Esophagus (tissue), 2 donors: ENCODE measurements around the gene ADAMTSL3. TPM values are rescaled to one million over a fixed set of nuclear protein-coding genes. Genes with fewer than 3 reads are reported as not detected.

ENCODE experiments used
- H3K27ac ChIP-seq, 2 donors: one replicate each; pipeline ENCODE4 v1.5.1; 2013; ENCODE audit warnings: low read depth in 2 of 2, mild to moderate bottlenecking in 2 of 2, inconsistent platforms in 1 of 2, low read length in 1 of 2, moderate library complexity in 1 of 2
- H3K27me3 ChIP-seq, 2 donors: one replicate each; pipeline ENCODE4 v1.6.1; 2013; ENCODE audit warnings: low read length in 2 of 2, control low read depth in 1 of 2, mild to moderate bottlenecking in 1 of 2; ENCODE audit not compliant: insufficient read depth in 2 of 2, control insufficient read depth in 1 of 2
- H3K36me3 ChIP-seq, 2 donors: one replicate each; pipeline ENCODE4 v1.6.1; 2013; ENCODE audit warnings: low read length in 1 of 2; ENCODE audit not compliant: control insufficient read depth in 2 of 2, insufficient read depth in 2 of 2
- H3K4me1 ChIP-seq, 2 donors: one replicate each; pipeline ENCODE4 v1.6.1; 2013; ENCODE audit warnings: low read length in 1 of 2; ENCODE audit not compliant: control insufficient read depth in 2 of 2, insufficient read depth in 2 of 2
- H3K4me3 ChIP-seq, 2 donors: one replicate each; pipeline ENCODE4 v1.5.1; 2013; ENCODE audit warnings: low read length in 2 of 2, mild to moderate bottlenecking in 2 of 2, low read depth in 1 of 2, moderate library complexity in 1 of 2
- H3K9me3 ChIP-seq, 2 donors: one replicate each; pipeline ENCODE4 v1.6.1; 2013; ENCODE audit warnings: mild to moderate bottlenecking in 2 of 2, low read depth in 1 of 2, low read length in 1 of 2, moderate library complexity in 1 of 2; ENCODE audit not compliant: control insufficient read depth in 2 of 2, insufficient read depth in 1 of 2
- WGBS, 2 donors: extraction: QIAGEN DNeasy Blood & Tissue Kit; methylation state at CpG; one replicate each; pipeline ENCODE4 v1.1.7; 2013; 5-methylcytosine and 5-hydroxymethylcytosine counted together
- polyA plus RNA-seq, 2 donors: library from polyadenylated mRNA; stranded (reverse); fragments of 200-250 nt; gene quantifications; one replicate each; pipeline ENCODE4 v1.2.3, GENCODE V29; 2013
- donor health status: healthy with polysubstance abuse.
- donor health status: Bipolar disorder and iron deficiency.

The ADAMTSL3 gene
- polyA plus RNA-seq, 2 donors = 0.18 TPM

DNA sequence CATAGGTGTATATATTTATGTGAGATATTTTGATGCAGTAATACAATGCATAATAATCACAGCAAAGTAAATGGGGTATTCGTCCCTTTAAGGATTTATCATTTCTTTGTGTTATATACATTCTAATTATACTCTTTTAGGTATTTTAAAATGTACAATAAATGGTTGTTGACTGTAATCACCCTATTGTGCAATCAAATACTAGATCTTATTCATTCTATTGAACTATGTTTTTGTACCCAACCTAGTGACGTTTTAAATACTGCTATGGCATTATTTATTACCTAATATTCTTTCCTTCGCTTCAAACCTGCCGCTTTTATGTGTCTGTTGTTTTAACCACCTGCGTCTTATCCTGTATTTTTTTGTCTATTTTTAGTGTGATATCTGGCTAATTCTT, 132.4 kb downstream of the ADAMTSL3 start:
- H3K4me1 ChIP-seq = no peaks in the 10 kb centered on the region
- 84 to 86% methylated on average over 5 of the region's 5 CpGs for WGBS, 2 donors
- H3K9me3 ChIP-seq = no peaks in the 10 kb centered on the region

GRCh38 chr15:83793069-83793468, 139.1 kb downstream of the ADAMTSL3 start:
- no peaks in the 10 kb centered on the region for H3K36me3 ChIP-seq
- no peaks in the 10 kb centered on the region for H3K27me3 ChIP-seq
- no peaks in the 10 kb centered on the region for H3K4me1 ChIP-seq
- H3K9me3 ChIP-seq = no peaks in the 10 kb centered on the region
- 95 to 96% methylated on average over 5 of the region's 5 CpGs for WGBS, 2 donors
- no peak overlapping the region for H3K27ac ChIP-seq
- H3K4me3 ChIP-seq = no peak overlapping the region

More for the DNA sequence above, 132.4 kb downstream of the ADAMTSL3 start:
- Histone ChIP-seq H3K27me3 (no peaks in the 10 kb centered on the region), H3K4me3 (no peak overlapping the region), H3K27ac (no peak overlapping the region), H3K36me3 (no peaks in the 10 kb centered on the region)

DNA sequence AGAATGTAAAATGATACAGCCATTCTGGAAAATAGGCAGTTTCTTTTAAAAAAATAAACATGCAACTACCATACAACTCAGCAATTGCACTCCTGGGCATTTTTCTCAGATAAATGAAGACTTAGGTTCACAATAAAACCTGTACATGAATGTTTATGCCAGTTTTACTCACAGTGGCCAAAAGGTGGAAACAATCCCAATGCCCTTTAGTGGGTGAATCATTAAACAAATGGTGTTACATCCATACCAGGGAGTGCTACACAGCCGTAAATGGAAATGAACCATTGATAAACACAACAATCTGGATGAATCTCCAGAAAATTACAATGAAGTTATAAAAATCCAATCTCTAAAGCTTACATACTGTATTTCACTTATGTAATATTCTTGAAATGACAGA, 140.3 kb downstream of the ADAMTSL3 start:
- Histone ChIP-seq H3K9me3 (no peaks in the 10 kb centered on the region), H3K27ac (no peak overlapping the region), H3K36me3 (no peaks in the 10 kb centered on the region), H3K4me3 (no peak overlapping the region), H3K4me1 (no peaks in the 10 kb centered on the region), H3K27me3 (no peaks in the 10 kb centered on the region)
- 70 to 75% methylated on average over 1 of the region's 1 CpG for WGBS, 2 donors

- H3K9me3 ChIP-seq = peaks cover 0 to 3% of the 10 kb centered on the region in 2 donors
- 58 to 67% methylated on average over 2 of the region's 2 CpGs for WGBS, 2 donors
- no peak overlapping the region for H3K4me3 ChIP-seq
- no peaks in the 10 kb centered on the region for H3K36me3 ChIP-seq
- no peaks in the 10 kb centered on the region for H3K4me1 ChIP-seq
- no peak overlapping the region for H3K27ac ChIP-seq
- no peaks in the 10 kb centered on the region for H3K27me3 ChIP-seq
Observed at GRCh38 chr15:83809345-83809744, 155.4 kb downstream of the ADAMTSL3 start.

DNA sequence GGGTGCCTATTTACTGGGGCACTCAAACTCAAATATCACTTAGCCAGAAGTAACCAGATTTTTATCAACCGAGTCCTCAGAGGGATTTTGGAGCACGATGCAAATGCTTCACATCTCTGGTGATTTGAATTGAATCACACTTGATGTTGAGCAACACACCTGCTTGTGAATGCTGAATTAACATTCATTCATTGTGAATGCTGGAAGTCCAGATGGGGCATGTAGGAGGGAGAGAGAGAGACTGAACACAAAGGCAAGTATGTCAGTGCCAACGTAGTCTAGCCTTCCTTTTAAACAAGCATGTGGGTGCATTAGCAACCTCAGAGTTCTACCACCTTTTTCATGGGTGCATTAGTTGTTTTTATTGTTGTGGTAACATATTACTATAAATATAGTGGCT, 156.2 kb downstream of the ADAMTSL3 start:
- peaks cover 0 to 3% of the 10 kb centered on the region in 2 donors for H3K9me3 ChIP-seq
- no peaks in the 10 kb centered on the region for H3K4me1 ChIP-seq
- WGBS, 2 donors = 63 to 77% methylated on average over 3 of the region's 3 CpGs
- no peaks in the 10 kb centered on the region for H3K36me3 ChIP-seq
- H3K27me3 ChIP-seq = no peaks in the 10 kb centered on the region
- H3K4me3 ChIP-seq = no peak overlapping the region
- H3K27ac ChIP-seq = no peak overlapping the region

GRCh38 chr15:83813682-83814081, 159.8 kb downstream of the ADAMTSL3 start:
- Histone ChIP-seq H3K27me3 (no peaks in the 10 kb centered on the region), H3K36me3 (no peaks in the 10 kb centered on the region), H3K4me1 (no peaks in the 10 kb centered on the region), H3K27ac (no peak overlapping the region), H3K9me3 (no peaks in the 10 kb centered on the region), H3K4me3 (no peak overlapping the region)
- 0 to 70% methylated on average over 1 of the region's 1 CpG for WGBS, 2 donors

DNA sequence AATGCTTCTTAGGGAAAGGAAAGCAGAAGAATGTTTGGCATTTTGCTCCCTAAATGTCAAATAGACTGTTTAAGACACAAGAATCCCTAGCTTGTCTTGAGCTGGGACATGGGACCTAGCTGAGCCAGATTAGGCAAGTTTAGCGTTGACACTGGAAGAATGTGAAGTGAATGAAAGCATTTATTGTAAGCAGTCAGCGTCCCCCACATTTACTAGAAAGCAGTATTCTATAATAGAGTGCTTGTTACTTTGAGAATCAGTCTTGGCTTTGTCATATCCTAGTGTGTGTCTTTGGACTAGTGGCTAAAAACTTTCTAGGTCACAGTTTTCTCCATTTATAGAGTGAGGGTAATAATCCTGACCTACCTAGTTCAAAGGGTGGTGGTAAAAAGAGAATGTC, 161.6 kb downstream of the ADAMTSL3 start:
- Histone ChIP-seq H3K4me1 (no peaks in the 10 kb centered on the region), H3K27ac (no peak overlapping the region), H3K36me3 (no peaks in the 10 kb centered on the region), H3K4me3 (no peak overlapping the region), H3K27me3 (no peaks in the 10 kb centered on the region), H3K9me3 (no peaks in the 10 kb centered on the region)
- WGBS, 2 donors = 54 to 73% methylated on average over 2 of the region's 2 CpGs

DNA sequence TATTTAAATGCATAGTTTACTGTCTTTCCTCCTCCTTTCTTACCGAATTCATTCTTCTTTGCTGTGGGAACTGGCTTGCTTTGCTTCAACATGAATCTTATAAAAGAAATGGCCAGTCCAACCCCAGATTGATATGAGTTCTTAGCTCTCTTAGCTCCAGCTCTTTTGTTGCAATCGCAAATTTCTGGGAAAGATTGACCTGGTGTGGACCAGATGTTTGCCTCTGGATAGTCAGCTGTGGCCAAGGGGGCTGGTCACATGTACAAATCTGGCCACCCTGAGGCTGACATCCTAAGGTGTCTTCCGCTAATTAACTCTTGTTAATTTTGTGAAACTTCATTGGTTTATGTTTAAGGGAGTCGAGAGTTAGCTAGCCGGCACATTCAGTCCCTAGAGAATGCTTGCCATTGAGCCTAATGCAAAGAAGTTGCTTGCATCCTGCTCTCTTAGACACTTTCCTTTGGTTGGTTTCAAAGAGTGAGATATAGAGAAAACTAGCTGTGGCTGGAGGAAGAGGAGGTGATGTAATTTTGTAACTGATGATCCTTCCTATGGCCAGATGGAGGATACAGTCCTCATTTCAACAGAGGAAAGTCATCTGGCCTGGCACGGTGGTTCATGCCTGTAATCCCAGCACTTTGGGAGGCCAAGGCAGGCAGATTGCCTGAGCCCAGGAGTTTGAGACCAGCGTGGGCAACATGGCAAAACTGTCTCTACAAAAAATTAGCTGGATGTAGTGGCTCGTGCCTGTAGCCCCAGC, 162.4 kb downstream of the ADAMTSL3 start:
- Histone ChIP-seq H3K27me3 (no peaks in the 10 kb centered on the region), H3K36me3 (no peaks in the 10 kb centered on the region), H3K27ac (no peak overlapping the region), H3K4me1 (no peaks in the 10 kb centered on the region), H3K9me3 (no peaks in the 10 kb centered on the region), H3K4me3 (no peak overlapping the region)
- WGBS, 2 donors = 83 to 84% methylated on average over 8 of the region's 8 CpGs

DNA sequence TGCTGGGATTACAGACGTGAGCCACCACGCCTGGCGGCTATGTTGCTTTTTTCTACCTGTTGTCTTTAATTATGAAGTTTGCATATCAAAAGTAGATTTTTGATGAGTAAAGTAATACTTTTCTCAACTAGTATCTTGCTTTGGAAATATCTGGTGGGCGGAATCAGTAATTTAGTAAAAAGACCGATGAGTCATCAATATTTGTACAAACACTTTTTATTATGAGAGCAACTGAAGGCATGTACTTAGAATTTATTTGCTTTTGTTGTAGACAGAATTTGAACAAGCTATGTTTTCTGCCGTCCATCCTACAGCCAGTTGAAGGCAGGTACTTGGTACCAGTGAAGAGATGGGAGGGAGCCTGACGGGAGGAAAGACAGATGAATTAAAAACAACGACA, 164.7 kb downstream of the ADAMTSL3 start:
- H3K4me1 ChIP-seq = no peaks in the 10 kb centered on the region
- 79 to 85% methylated on average over 8 of the region's 8 CpGs for WGBS, 2 donors
- no peak overlapping the region for H3K4me3 ChIP-seq
- H3K36me3 ChIP-seq = no peaks in the 10 kb centered on the region
- no peaks in the 10 kb centered on the region for H3K9me3 ChIP-seq
- H3K27ac ChIP-seq = no peak overlapping the region
- H3K27me3 ChIP-seq = no peaks in the 10 kb centered on the region

GRCh38 chr15:83830381-83830780, 176.5 kb downstream of the ADAMTSL3 start:
- Histone ChIP-seq H3K9me3 (no peaks in the 10 kb centered on the region), H3K4me3 (no peak overlapping the region), H3K27ac (no peak overlapping the region), H3K36me3 (no peaks in the 10 kb centered on the region), H3K27me3 (no peaks in the 10 kb centered on the region), H3K4me1 (no peaks in the 10 kb centered on the region)
- WGBS, 2 donors = 84 to 89% methylated on average over 4 of the region's 4 CpGs
